HEK293T (cell line): ENCODE results near the gene RAD23A.

Experiments
- ARNT ChIP-seq: fragments of 450-650 bp; IDR thresholded peaks from 2 replicates; pipeline ENCODE4 v1.6.1; 2017; ENCODE audit warnings: mild to moderate bottlenecking
- BHLHE40 ChIP-seq: fragments of 450-650 bp; IDR thresholded peaks from 2 replicates; pipeline ENCODE4 v1.6.1; 2016; ENCODE audit warnings: mild to moderate bottlenecking, moderate library complexity, borderline replicate concordance
- CTBP1 ChIP-seq: fragments of 450-650 bp; IDR thresholded peaks from 2 replicates; pipeline ENCODE4 v1.6.1; 2016; ENCODE audit warnings: borderline replicate concordance
- ELF4 ChIP-seq: fragments of 450-650 bp; IDR thresholded peaks from 2 replicates; pipeline ENCODE4 v1.6.1; 2017; ENCODE audit warnings: antibody characterized with exemption
- FOXA1 ChIP-seq: fragments of 450-650 bp; IDR thresholded peaks from 2 replicates; pipeline ENCODE4 v1.6.1; 2016; ENCODE audit warnings: mild to moderate bottlenecking
- FOXK2 ChIP-seq: fragments of 450-650 bp; IDR thresholded peaks from 2 replicates; pipeline ENCODE4 v1.6.1; 2016; ENCODE audit warnings: mild to moderate bottlenecking
- FOXM1 ChIP-seq: fragments of 450-650 bp; IDR thresholded peaks from 2 replicates; pipeline ENCODE4 v1.6.1; 2017; ENCODE audit warnings: mild to moderate bottlenecking, borderline replicate concordance
- LEF1 ChIP-seq: fragments of 450-650 bp; IDR thresholded peaks from 2 replicates; pipeline ENCODE4 v1.6.1; 2017; ENCODE audit warnings: mild to moderate bottlenecking, borderline replicate concordance
- SP1 ChIP-seq: fragments of 450-650 bp; IDR thresholded peaks from 2 replicates; pipeline ENCODE4 v1.6.1; 2017
- SUZ12 ChIP-seq: fragments of 450-650 bp; IDR thresholded peaks from 2 replicates; pipeline ENCODE4 v1.6.1; 2016; ENCODE audit warnings: mild to moderate bottlenecking
- TF ChIP-seq, protein P1 (sequence below): fragments of 450-650 bp; IDR thresholded peaks from 2 replicates; pipeline ENCODE4 v1.6.1; 2016

DNA sequence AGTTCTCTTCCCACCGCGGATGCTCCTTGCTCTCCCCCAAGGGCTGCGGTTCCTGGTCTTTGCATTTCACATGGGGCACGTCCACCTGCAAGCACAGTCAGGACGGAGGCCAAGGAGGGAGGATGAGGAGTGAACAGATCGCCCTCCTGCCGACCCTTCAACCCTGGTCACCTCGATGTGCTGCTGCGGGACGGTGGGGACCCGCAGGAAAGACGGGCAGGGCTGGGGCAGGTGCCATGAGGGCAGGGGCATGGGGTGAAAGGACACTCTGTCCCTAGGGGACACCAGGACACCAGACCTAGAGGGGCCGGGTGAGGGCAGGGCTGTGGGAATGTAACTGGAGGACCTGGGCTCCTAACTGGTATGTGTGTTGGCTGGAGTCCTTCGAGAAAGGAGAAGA, 27.4 kb upstream of the RAD23A start:
- TF ChIP-seq CTBP1 (no peak), SP1 (no peak), FOXA1 (no peak), FOXK2 (no peak), ARNT (no peak), FOXM1 (no peak), ELF4 (no peak), BHLHE40 (no peak), SUZ12 (no peak), LEF1 (no peak)
- TF ChIP-seq, protein P1, sequence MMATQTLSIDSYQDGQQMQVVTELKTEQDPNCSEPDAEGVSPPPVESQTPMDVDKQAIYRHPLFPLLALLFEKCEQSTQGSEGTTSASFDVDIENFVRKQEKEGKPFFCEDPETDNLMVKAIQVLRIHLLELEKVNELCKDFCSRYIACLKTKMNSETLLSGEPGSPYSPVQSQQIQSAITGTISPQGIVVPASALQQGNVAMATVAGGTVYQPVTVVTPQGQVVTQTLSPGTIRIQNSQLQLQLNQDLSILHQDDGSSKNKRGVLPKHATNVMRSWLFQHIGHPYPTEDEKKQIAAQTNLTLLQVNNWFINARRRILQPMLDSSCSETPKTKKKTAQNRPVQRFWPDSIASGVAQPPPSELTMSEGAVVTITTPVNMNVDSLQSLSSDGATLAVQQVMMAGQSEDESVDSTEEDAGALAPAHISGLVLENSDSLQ, result no peak
